ENCODE measurements around the gene MYO15A.

GRCh38 chr17:18179804-18180203, 71.2 kb downstream of the MYO15A start:
- no peak for TF ChIP-seq POLR2AphosphoS5 (IDR thresholded peaks at IDR 0.05)
- no peak for TF ChIP-seq EP300 (IDR thresholded peaks at IDR 0.05; ENCODE audit: low read depth)
